Measurements from ENCODE around the gene TEX19. TPM values are rescaled to one million over a fixed set of nuclear protein-coding genes. Genes with fewer than 3 reads are reported as not detected.

Gene TEX19
- total and polyA plus RNA-seq, 9 of the 15 experiments (the other 6 are each of a cell fraction or from before 2014, with no cell fraction given) = 0.10 to 4.9 (median 1.9) TPM

DNA sequence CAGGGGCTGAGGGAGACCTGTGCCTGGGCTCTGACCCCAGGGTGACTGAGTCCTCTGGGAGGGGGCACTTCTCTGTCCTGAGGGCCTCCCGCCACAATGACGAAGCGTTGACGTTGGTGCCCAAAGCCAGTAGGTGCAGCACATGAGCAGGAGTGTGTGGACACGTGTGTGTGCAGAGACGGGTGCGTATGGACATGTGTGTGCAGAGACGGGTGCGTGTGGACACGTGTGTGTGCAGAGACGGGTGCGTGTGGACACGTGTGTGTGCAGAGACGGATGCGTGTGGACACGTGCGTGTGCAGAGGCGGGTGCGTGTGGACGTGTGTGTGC lies 40.9 kb upstream of the TEX19 start:
- 95% methylated on average over 9 of the region's 20 CpGs for WGBS (ENCODE audit: insufficient coverage, low coverage, missing lambda C conversion rate)
- H3K4me2 ChIP-seq (ENCODE audit: insufficient read depth, low read length) = no peak overlapping the region
- no peaks in the 10 kb centered on the region for H3K27me3 ChIP-seq (ENCODE audit: control insufficient read depth in 2 of 2, insufficient read depth in 2 of 2, low read length in 2 of 2)
- H3K4me3 ChIP-seq = no peak overlapping the region
- TF ChIP-seq PTTG1 (tag; IDR thresholded peaks at IDR 0.05; ENCODE audit: low read depth) (no peak), STAT5A (IDR thresholded peaks at IDR 0.05; ENCODE audit: borderline replicate concordance, low read length) (no peak), ZC3H8 (IDR thresholded peaks at IDR 0.05) (no peak), TARDBP (IDR thresholded peaks at IDR 0.05) (no peak), NFIC (IDR thresholded peaks at IDR 0.05) (no peak), ZNF174 (CRISPR knock-in tag; IDR thresholded peaks at IDR 0.05) (no peak), CBX8 (IDR thresholded peaks at IDR 0.05; ENCODE audit: borderline replicate concordance, extremely low read depth, low read depth, low read length, poor library complexity, severe bottlenecking) (no peak)
- TF ChIP-seq, protein P1, sequence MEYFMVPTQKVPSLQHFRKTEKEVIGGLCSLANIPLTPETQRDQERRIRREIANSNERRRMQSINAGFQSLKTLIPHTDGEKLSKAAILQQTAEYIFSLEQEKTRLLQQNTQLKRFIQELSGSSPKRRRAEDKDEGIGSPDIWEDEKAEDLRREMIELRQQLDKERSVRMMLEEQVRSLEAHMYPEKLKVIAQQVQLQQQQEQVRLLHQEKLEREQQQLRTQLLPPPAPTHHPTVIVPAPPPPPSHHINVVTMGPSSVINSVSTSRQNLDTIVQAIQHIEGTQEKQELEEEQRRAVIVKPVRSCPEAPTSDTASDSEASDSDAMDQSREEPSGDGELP (CRISPR knock-in tag; IDR thresholded peaks at IDR 0.05; ENCODE audit: borderline replicate concordance) = no peak
- H3K27ac ChIP-seq (ENCODE audit: extremely low read depth, low read depth, low read length) = no peak overlapping the region
- ATAC-seq (no peak), FAIRE-seq (no peak), DNase-seq (ENCODE audit: extremely low read depth in 1 of 4, low spot score in 3 of 4) (no peak)
- H3K4me1 ChIP-seq (replicated peaks in 1 of 2; ENCODE audit: control insufficient read depth in 2 of 2, insufficient read depth in 2 of 2, low read length in 2 of 2) = peaks cover 21 to 97% of the 10 kb centered on the region in 2 experiments
- CTCF ChIA-PET (ENCODE audit: low intra/inter-chr PET ratio) = no interaction called here
- no peaks in the 10 kb centered on the region for H3K79me2 ChIP-seq (ENCODE audit: control insufficient read depth, insufficient read depth, low read length)
- no peaks in the 10 kb centered on the region for H3K36me3 ChIP-seq (ENCODE audit: control insufficient read depth, insufficient read depth, low read length)
- in situ Hi-C loops (cut with MboI) = no loop called here
- H4K20me1 ChIP-seq (replicated peaks; ENCODE audit: control insufficient read depth, insufficient read depth, low read length) = no peaks in the 10 kb centered on the region
- H3K9me1 ChIP-seq (ENCODE audit: control insufficient read depth, insufficient read depth, low read length) = no peaks in the 10 kb centered on the region
- H2AFZ ChIP-seq (ENCODE audit: low read depth, low read length) = no peak overlapping the region
- no TSS peak for BruUV-seq (replicated peaks)
- intact Hi-C loops (cut with micrococcal nuclease) = no loop called here
- POLR2A ChIA-PET = interaction anchor here (0.6 kb wide), 1 partner anchor 1698 kb away, joined by 3 read pairs; no protein-coding TSS in a partner anchor
- no peak overlapping the region for H3K9ac ChIP-seq (ENCODE audit: insufficient read depth in 1 of 2, low read depth in 2 of 2, low read length in 2 of 2)
- peaks cover 10% of the 10 kb centered on the region for H3K9me3 ChIP-seq (replicated peaks; ENCODE audit: control insufficient read depth, insufficient read depth, low read depth, low read length)
